Stomach (tissue), 9 donors: Measurements from ENCODE around the gene SCAP. TPM values are rescaled to one million over a fixed set of nuclear protein-coding genes. Genes with fewer than 3 reads are reported as not detected.

Experiments
- DNase-seq, 2 donors: peaks; one replicate each; pipeline versions ENCODE4 v3.0.0 to v3.0.0-alpha.2; 2013 to 2019
- H3K27ac ChIP-seq, 5 donors: fragments of 200-600 bp in 4 of 5; sonication (generic) in 4 of 5; one replicate each; pipeline ENCODE4 v1.5.1; 2013 to 2019; ENCODE audit warnings: mild to moderate bottlenecking in 1 of 5, moderate library complexity in 1 of 5
- H3K27me3 ChIP-seq, 3 donors: fragments of 200-600 bp; sonication (generic); one replicate each; pipeline ENCODE4 v1.5.1; 2017 to 2019; ENCODE audit warnings: mixed run types in 1 of 3
- H3K36me3 ChIP-seq, 4 donors: fragments of 200-600 bp; sonication (generic); 1 replicate in 3 of 4; 2 replicates in 1 of 4; pipeline ENCODE4 v1.5.1; 2016 to 2019
- H3K4me1 ChIP-seq, 4 donors: fragments of 200-600 bp; sonication (generic); one replicate each; pipeline ENCODE4 v1.5.1; 2016 to 2019
- H3K4me3 ChIP-seq, 4 donors: fragments of 200-600 bp; sonication (generic) in 3 of 4; one replicate each; pipeline ENCODE4 v1.5.1; 2016 to 2019; ENCODE audit warnings: mild to moderate bottlenecking in 1 of 4
- H3K9me3 ChIP-seq, 4 donors: fragments of 200-600 bp; sonication (generic); one replicate each; pipeline ENCODE4 v1.5.1; 2016 to 2019
- EP300 ChIP-seq: sonication (generic); formaldehyde crosslinking; IDR thresholded peaks from one replicate; pipeline ENCODE4 v1.6.1; 2017; ENCODE audit warnings: antibody characterized with exemption
- POLR2A ChIP-seq, 4 donors: fragments of 450-650 bp; IDR thresholded peaks; one replicate each; pipeline ENCODE4 v1.6.1; 2016; ENCODE audit warnings: antibody characterized with exemption in 4 of 4, control low read depth in 2 of 4, mild to moderate bottlenecking in 1 of 4, moderate library complexity in 1 of 4
- POLR2AphosphoS5 ChIP-seq, 3 donors: sonication (generic); formaldehyde crosslinking; IDR thresholded peaks; one replicate each; pipeline ENCODE4 v1.6.1; 2016; ENCODE audit warnings: antibody characterized with exemption in 3 of 3
- WGBS, 5 donors: extraction: QIAGEN DNeasy Blood & Tissue Kit in 3 of 5; methylation state at CpG; one replicate each; pipeline versions ENCODE4 v1.1.5 to v1.1.7; 2013 to 2018; 5-methylcytosine and 5-hydroxymethylcytosine counted together
- intact Hi-C: fragments of 100-400 bp; cut with DNase I; formaldehyde crosslinking; loops from one replicate; pipeline ENCODE4 v1.15.1; 2023; ENCODE audit warnings: low total_unique reads
- polyA plus RNA-seq, 3 donors: library from polyadenylated mRNA; stranded (reverse); fragments of 200-250 nt; gene quantifications; one replicate each; pipeline ENCODE4 v1.2.3, GENCODE V29; 2013
- total RNA-seq, 5 donors: library from RNA; depleted of rRNA; stranded (reverse); fragments of >200 nt; gene quantifications; one replicate each; pipeline versions ENCODE4 v1.1.0 to v1.2.3, GENCODE V29; 2014 to 2016
- TF ChIP-seq, protein P1 (sequence below), 7 experiments: fragments of 450-650 bp in 4 of 7; fragments of 200-600 bp in 3 of 7; sonication (generic) in 3 of 7; IDR thresholded peaks; one replicate each; pipeline ENCODE4 v1.5.1; 2016 to 2019; ENCODE audit warnings: antibody characterized with exemption in 7 of 7, control low read depth in 2 of 7, mild to moderate bottlenecking in 1 of 7
- donor health status: healthy with polysubstance abuse.
- donor health status: Bipolar disorder and iron deficiency.
- donor health status: healthy.

Gene SCAP
- total and polyA plus RNA-seq, 8 donors, result 15.6 to 223 (median 47.3) TPM

DNA sequence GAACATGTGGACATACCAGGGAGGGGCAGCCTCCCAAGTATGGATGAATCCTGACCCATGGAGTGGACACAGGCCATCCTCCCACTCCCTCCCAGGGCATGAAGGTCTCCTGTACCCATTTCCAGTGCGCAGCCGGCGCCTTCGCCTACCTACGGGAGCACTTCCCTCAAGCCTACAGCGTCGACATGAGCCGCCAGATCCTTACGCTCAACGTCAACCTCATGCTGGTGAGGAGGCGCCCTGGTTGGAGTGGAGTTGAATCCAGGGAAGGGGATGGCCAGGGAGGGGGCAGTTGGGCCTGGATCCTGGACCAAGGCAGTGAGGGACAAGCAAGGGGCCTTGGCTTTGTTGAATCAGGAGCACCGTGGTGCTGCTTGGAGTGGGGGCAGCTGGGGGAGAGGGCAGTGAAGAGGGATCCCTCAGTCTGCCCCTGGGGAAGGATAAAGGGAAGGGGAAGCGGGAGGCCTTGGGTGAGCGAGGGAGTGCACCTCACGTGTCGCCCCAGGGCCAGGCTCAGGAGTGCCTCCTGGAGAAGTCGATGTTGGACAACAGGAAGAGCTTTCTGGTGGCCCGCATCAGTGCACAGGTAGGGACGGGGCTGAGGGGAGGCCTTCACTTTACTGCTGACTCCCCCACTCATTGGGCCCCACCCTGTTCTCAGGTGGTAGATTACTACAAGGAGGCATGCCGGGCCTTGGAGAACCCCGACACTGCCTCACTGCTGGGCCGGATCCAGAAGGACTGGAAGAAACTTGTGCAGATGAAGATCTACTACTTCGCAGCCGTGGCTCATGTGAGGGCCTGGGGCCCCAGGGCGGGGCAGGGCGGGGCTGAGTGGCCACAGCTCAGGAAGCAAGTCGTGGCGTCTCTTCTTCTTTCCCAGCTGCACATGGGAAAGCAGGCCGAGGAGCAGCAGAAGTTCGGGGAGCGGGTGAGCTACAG lies 69.7 kb downstream of the SCAP start:
- DNase-seq, result peak in 1 of 2 donors; percentile 47
- TF ChIP-seq POLR2A (IDR thresholded peaks at IDR 0.05) (no peak), POLR2AphosphoS5 (IDR thresholded peaks at IDR 0.05) (no peak)
- TF ChIP-seq, protein P1, sequence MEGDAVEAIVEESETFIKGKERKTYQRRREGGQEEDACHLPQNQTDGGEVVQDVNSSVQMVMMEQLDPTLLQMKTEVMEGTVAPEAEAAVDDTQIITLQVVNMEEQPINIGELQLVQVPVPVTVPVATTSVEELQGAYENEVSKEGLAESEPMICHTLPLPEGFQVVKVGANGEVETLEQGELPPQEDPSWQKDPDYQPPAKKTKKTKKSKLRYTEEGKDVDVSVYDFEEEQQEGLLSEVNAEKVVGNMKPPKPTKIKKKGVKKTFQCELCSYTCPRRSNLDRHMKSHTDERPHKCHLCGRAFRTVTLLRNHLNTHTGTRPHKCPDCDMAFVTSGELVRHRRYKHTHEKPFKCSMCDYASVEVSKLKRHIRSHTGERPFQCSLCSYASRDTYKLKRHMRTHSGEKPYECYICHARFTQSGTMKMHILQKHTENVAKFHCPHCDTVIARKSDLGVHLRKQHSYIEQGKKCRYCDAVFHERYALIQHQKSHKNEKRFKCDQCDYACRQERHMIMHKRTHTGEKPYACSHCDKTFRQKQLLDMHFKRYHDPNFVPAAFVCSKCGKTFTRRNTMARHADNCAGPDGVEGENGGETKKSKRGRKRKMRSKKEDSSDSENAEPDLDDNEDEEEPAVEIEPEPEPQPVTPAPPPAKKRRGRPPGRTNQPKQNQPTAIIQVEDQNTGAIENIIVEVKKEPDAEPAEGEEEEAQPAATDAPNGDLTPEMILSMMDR (IDR thresholded peaks at IDR 0.05), result no peak
- intact Hi-C loops, result no loop called here
- Histone ChIP-seq H3K36me3 (peaks cover 43 to 76% (median 73%) of the 10 kb centered on the region in 4 donors), H3K9me3 (no peaks in the 10 kb centered on the region), H3K4me3 (no peak overlapping the region), H3K4me1 (peaks cover 15 to 36% (median 30%) of the 10 kb centered on the region in 4 donors), H3K27me3 (no peaks in the 10 kb centered on the region), H3K27ac (peak overlapping the region in 4 of 5 donors; percentile 46 to 71 (median 53))
- 75 to 96% (median 78%) methylated on average over 18 to 31 of the region's 31 CpGs for WGBS, 5 donors

DNA sequence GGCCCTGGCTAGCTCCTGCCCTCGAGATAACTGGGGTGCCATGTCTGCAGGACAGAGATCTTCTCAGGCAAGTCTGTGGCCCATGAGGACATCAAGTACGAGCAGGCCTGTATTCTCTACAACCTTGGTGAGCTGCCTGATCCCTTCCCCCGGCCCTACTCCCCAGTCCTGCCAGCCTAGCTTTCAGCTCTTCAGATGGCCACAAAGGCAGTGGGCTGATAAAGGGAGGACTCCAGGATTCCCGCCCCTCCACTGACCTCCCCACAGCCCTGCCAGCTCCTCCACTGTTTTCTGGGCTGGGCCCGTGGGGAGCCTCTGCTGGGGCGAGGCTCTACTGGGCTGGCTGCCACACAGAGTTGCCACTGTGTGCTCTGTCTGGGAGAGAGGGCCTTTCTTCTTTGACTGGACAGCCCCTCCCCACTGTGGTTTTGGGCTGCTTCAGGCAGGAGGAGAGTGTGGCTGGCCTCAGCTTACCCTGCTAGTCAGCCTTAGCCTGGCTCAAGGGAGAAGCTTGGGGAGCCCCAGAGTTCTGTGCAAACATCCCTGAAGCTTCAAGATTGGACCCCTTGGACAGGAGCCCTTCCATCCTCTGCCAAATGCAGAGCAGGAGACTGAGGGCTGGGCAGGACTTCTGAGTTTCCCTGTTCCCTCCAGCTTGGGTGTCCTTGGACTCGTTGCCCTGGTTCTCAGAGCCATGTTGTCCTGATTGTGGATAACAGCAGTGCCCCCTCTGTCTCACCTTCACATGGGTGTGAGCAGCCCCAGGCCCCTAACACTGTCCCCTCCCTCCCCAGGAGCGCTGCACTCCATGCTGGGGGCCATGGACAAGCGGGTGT lies 70.6 kb downstream of the SCAP start:
- peak overlapping the region in 4 of 5 donors; percentile 46 to 71 (median 53) for H3K27ac ChIP-seq

DNA sequence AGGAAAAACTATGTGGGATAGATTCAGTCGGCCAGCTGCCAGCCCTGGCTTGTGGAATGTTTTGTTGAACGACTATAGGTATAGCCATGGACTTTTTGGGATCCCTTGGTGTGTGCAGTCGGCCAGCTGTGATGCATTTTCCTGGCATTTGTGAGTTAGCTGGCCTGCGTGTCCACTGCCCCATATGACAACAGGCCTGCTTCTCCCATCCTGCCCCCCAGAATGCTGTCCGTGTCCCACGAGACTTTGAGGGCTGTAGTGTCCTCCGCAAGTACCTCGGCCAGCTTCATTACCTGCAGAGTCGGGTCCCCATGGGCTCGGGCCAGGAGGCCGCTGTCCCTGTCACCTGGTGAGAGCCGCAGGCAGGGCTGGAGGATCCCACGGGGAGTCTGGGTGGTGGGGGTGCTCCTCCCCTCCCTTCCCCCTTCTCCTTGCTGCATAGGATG lies 71.3 kb downstream of the SCAP start:
- no peak for TF ChIP-seq POLR2A (IDR thresholded peaks at IDR 0.05)
- TF ChIP-seq POLR2AphosphoS5 (IDR thresholded peaks at IDR 0.05), result no peak
- no peak for TF ChIP-seq EP300
- TF ChIP-seq, protein P1 (IDR thresholded peaks at IDR 0.05), result no peak
- peaks cover 26 to 73% (median 71%) of the 10 kb centered on the region in 4 donors for H3K36me3 ChIP-seq
- DNase-seq, result peak in 1 of 2 donors; percentile 7
- intact Hi-C loops, result no loop called here
- 74 to 81% (median 77%) methylated on average over 11 to 13 of the region's 13 CpGs for WGBS, 5 donors
- H3K27me3 ChIP-seq, result no peaks in the 10 kb centered on the region
- H3K27ac ChIP-seq, result peak overlapping the region in 4 of 5 donors; percentile 46 to 71 (median 53)
- no peaks in the 10 kb centered on the region for H3K9me3 ChIP-seq
- no peak overlapping the region for H3K4me3 ChIP-seq
- H3K4me1 ChIP-seq, result peaks cover 15 to 38% (median 32%) of the 10 kb centered on the region in 4 donors

More for the DNA sequence above, 70.6 kb downstream of the SCAP start:
- 41 to 56% (median 53%) methylated on average over 7 to 9 of the region's 9 CpGs for WGBS, 5 donors
- Histone ChIP-seq H3K36me3 (peaks cover 34 to 73% (median 72%) of the 10 kb centered on the region in 4 donors), H3K9me3 (no peaks in the 10 kb centered on the region), H3K4me1 (peaks cover 15 to 36% (median 30%) of the 10 kb centered on the region in 4 donors), H3K27me3 (no peaks in the 10 kb centered on the region), H3K4me3 (no peak overlapping the region)
- peak; percentile 56 to 69 for DNase-seq
- TF ChIP-seq POLR2AphosphoS5 (IDR thresholded peaks at IDR 0.05), result no peak
- TF ChIP-seq EP300, result no peak
- intact Hi-C loops, result no loop called here

DNA sequence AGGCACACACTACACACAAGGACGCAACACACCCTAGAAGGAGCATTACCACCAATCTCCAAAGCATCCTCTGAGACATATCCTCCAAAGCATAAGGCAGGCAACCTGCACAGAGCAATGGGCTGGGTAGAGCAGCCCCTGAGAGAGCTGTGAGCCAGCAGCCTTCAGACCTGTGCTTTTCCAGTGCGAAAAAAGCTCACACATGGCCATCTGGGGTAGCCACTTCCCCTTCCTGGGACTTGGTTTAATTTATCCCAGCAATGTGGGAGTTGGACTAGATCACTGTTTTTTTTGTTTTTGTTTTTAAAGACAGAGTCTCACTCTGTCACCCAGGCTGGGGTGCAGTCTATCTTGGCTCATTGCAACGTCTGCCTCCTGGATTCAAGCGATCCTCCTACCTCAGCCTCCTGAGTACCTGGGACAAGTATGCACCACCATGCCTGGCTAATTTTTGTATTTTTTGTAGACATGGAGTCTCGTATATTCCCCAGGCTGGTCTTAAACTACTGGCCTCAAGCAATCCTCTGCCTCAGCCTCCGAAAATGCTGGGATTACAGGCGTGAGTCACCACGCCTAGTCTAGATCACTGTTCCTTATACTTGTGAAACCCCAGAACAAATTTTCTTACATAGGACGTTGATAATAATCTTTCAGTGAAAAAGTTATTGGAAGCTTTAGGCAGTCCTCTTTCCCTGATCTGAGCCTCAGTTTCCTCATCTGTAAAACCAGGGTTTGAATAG lies 76.0 kb downstream of the SCAP start:
- 79 to 90% (median 88%) methylated on average over 9 of the region's 9 CpGs for WGBS, 5 donors
- H3K27me3 ChIP-seq, result no peaks in the 10 kb centered on the region
- H3K36me3 ChIP-seq, result peaks cover 10 to 70% (median 67%) of the 10 kb centered on the region in 4 donors
- no peak overlapping the region for H3K27ac ChIP-seq
- peaks cover 11 to 54% (median 36%) of the 10 kb centered on the region in 4 donors for H3K4me1 ChIP-seq
- no peak overlapping the region for H3K4me3 ChIP-seq
- H3K9me3 ChIP-seq, result no peaks in the 10 kb centered on the region
- no peak for DNase-seq
- TF ChIP-seq POLR2AphosphoS5 (IDR thresholded peaks at IDR 0.05) (no peak), POLR2A (IDR thresholded peaks at IDR 0.05) (no peak), EP300 (no peak)
- TF ChIP-seq, protein P1 (IDR thresholded peaks at IDR 0.05), result no peak
- intact Hi-C loops, result no loop called here
